RKO (cell line): Measurements from ENCODE around the gene SRMS.

Experiments used
- DNase-seq: peaks from one replicate; pipeline ENCODE4 v3.0.0-alpha.2; 2016; ENCODE audit warnings: low spot score

The SRMS gene

GRCh38 chr20:63501818-63502670, 45.5 kb downstream of the SRMS start:
- DNase-seq = no peak

DNA sequence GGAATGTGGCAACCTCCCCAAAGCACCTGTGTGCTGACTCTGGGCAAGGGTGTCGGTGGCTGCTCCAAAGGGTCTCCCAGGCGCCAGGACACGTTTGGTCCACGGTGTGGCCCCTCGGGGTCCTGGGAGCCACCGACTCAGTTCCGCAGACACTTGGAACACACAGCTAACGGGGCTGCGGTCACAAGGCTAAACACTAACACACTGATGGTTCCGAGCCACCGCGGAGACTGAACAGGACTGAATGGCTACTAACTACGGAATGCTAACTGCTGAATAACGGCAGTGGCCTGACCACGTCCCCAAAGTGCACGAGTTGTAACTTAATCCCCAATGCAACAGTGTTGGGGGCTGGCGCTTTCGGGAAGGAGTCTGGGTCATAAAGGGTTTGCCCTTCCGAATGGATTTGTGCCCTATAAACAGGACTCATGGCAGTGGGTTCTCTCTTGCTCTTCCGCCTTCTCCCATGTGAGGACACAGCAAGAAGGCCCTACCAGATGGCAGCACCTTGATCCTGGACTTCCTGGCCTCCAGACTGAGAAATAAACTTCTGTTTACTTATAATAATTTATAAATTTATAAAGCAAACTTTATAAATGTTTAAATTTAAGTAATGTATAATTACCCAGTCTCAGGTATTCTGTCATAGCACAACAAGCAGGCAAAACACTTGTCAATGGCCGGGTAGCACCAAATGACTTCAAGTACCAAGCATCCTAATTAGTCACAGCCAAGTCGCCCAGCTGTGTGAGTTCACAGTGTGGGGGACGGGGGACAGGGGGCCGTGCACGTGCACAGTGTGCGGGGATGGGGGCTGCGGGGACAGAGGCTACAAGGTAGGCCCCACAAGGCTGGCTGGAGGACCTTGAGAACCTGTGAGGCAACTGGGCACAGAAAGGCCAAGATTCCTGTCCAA, 46.4 kb downstream of the SRMS start:
- DNase-seq = peak; percentile 48

- DNase-seq = no peak
Measured at GRCh38 chr20:63500151-63500901, 47.2 kb downstream of the SRMS start.

- DNase-seq = no peak
Measured at GRCh38 chr20:63499338-63499969, 48.1 kb downstream of the SRMS start.

- no peak for DNase-seq
Measured at GRCh38 chr20:63498960-63499337, 48.6 kb downstream of the SRMS start, which contains the start of gene EEF1A2. Gene EEF1A2, minus strand, starts transcription at chr20:63499083. Its CDS starts 1,320 bp downstream, at chr20:63497763.

DNA sequence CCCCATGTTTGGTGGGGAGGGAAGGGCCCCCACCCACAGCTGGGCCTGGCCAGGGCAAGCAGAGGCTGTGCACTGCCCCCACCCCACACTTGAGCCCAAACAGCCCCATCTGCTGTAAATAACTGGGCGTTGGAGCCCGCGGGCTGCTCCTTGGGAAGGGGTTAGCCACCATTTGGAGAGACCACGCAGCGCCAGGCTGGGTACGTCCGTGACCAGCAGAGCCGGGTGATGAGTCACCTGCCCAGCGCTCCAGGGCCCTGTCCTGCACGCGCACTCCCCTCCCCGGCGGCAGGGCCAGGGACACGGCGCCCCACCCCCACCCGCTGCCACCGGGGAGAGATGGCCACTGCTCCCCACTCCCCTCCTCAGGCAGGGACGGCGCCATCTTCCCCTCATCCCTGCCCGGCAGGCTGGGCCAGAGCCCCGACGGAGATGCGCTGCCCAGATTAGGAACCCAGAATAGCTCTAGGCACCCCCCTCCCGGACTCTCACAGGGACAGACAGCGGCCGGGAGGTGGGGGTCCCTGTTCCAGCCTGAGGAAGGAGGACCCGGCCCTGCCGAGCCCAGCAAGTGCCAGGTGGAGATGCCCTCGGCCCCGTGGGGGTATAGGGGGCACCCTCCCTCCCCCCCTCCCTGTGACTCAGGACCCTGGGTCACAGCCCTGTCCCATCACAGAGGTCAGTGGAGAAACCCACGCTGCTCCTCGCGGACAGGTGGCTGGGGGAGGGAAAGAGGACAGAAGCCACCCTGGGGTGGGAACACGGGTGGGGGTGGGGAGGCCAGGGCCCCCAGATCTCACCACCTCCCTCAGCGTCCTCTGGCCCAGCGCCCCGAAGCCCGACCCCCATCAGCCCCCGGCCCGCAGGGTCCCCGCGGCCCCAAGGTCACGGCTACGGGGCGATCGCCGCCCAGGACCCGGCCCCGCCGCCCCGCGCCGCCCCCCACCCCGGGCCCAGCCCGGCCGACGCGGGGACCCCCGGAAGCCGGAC, 49.3 kb downstream of the SRMS start:
- DNase-seq = peak; percentile 43

DNA sequence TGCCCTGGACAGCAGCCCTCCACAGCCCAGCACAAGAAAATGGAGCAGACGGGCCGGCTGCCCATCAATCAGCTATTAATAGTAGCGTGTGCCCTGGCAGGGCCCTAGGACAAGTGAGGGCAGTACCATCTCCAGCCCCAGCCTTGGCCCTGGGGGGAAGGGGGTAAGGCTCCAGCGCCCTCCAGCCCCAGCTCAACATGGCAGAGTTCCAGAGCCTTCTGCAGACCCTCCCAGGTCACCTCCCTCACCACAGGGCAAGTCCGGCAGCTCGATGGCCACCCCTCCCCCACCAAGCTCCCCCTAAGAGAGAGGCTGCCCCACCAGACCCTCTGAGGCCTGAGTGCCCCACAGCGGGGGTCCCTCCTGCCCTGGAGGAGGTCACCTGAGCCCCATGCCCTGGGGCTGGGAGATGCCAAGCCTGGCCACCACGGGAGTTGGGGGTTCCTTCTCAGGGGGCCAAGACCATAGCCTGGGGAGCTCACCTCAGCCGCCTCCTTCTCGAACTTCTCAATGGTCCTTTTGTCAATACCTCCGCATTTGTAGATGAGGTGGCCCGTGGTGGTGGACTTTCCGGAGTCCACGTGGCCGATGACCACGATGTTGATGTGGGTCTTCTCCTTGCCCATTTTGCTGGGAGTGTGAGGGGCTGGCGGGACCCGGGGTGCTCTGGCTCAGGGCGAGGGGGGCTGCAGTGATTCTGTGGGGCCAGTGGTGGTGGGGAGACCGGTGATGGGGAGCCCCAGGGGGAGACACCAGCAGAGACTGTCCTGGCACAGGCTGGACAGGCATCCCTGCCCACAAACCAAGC, 50.2 kb downstream of the SRMS start:
- DNase-seq = no peak

DNA sequence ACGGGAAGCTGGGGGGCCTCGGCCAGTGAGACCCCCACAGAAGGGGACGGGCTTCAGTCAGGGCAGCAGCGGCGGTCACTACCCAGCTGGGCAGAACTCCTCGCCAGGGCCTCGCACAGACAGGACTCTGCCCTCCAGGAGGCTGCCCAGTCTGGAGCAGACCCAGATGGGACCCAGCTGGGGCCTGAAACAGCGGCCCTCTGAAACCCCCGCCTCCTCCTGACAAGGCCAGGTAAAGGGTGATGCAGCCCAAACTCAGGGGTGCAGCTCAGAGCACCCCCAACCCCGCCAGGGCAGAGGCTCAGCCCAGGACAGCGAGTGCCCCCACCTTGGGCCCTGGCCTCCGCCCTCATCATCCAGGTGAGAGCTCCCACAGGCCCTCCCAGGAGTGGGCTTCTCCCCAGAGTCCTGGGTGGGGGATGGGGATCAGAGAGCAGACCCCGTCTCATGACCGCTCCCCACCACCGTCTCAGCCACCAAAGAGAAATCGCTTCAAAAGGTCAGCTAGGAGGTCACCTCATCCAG, 50.9 kb downstream of the SRMS start:
- DNase-seq = no peak

- peak; percentile 69 for DNase-seq
Measured at GRCh38 chr20:63495741-63496595, 51.6 kb downstream of the SRMS start.

DNA sequence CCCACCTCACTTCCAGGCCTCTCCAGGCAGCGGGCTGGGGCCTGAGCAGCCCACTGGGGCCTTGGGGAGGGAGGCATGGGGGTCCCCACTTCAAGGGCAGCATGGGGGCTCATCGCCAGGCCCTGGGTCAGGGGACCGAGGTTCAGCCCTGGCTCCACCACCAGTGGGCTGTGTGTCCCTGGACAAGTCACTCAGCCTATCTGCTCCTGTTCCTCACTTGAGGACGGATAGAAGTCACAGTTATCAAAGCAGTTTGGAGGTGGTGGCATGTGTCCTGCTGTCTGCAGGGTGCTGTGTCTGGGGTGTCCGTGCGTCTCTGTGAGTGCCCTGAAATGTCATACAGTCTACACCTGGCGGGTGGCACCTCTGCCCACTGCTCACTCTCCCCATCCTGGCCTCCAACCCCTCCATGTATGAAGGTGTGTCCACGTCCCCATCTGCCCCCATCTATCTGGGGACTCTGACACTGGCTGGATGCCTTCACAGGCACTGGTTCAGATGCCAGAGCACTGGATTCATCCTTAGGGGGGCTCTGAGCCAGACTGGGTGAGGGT, 52.3 kb downstream of the SRMS start:
- no peak for DNase-seq

DNA sequence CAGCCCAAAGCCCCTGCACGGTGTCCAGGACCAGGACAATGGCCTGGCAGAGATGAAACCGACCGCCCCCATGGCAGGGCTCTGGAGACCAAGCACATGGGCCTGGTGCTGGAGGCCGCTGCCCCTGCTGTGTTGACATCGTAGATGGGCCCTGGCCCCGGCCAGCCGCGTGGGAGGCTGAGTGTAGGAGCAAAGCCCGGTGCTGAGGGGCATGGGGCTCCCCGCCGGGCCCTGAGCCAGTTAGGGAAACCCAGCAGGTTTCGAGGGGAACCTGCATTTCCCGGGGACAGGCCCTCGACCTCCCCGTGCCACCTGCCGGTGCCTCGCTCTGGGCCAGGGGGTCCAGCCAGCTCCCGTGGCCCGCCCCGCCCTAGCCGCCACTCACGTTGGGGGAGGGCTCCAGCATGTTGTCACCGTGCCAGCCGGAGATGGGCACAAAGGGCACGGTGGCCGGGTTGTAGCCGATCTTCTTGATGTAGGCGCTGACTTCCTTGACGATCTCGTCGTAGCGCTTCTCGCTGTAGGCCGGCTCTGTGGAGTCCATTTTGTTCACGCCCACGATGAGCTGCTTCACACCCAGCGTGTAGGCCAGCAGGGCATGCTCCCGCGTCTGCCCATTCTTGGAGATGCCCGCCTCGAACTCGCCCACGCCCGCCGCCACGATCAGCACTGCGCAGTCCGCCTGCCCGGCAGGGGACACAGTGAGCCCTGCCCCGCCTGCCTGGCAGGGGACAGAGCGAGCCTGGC, 53.0 kb downstream of the SRMS start:
- no peak for DNase-seq

GRCh38 chr20:63494084-63494419, 53.5 kb downstream of the SRMS start:
- no peak for DNase-seq

- DNase-seq = no peak
Measured at GRCh38 chr20:63493563-63494020, 54.0 kb downstream of the SRMS start.

DNA sequence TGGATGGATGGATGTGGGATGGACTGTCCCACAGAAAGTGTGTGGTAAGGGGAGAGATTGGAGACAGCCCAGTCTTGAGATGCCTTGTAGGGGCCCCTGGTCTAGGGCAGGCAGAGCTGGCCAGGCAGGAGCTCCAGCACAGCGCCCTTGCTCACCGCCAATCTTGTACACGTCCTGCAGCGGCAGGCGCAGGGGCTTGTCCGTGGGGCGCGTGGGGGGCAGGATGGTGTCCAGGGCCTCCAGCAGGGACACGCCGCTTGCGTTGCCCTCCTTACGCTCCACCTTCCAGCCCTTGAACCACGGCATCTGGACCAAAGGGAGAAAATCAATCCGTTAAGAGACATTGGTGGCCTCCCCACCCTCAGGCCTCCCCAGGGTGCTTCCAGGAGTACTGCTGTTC, 54.6 kb downstream of the SRMS start:
- no peak for DNase-seq

DNA sequence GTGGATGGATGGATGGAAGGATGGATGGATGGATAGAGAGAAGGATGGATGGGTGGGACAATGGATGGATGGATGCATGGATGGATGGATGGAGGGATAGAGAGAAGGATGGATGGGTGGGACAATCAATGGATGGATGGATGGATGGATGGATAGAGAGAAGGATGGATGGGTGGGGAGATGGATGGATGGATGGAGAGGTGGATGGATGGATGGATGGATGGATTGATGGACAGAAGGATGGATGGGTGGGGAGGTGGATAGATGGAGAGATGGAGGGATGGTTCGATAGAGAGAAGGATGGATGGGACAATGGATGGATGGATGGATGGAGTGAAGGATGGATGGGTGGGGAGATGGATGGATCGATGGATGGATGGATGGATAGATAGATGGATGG, 55.0 kb downstream of the SRMS start:
- DNase-seq = no peak

DNA sequence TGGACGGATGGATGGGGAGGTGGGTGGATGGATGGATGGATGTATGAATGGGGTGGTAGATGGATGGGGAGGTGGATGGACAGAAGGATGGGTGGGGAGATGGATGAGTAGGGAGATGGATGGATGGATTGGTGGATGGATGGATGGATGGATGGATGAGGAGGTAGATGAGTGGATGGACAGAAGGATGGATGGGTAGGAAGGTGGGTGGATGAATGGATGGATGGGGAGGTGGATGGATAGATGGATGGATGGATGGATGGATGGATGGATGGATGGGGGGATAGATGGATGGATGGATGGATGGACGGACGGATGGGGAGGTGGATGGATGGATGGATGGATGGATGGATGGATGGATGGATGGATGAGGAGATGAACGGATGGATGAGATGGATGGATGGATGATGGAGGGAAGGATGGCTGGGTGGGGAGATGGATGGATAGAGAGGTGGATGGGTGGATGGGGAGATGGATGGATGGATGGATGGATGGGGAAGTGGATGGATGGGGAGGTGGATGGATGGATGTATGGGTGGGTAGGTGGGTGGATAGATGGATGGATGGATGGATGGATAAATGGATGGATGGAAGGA, 55.8 kb downstream of the SRMS start:
- no peak for DNase-seq

DNA sequence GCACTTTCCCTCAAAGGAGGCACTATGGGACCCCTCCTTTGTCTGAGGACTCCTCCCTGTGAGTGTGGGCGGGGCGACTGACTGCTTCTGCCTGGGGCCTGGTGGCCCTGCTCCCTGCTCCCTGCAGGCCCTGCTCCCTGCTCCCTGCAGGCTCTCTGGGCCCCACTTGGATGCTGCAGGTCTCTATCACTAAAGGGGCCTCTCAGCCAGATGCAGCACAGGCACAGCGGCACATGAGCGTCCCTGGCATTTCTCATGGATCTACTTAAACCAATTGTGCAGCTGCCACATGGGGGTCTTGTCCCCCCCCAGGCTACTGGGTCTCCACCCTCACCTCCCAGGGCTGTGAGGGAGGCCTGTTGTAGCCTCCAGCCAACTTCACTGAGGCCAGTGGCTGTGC, 56.5 kb downstream of the SRMS start:
- DNase-seq = no peak
